GM23338 (cell line): ENCODE measurements around the gene DNMT1. TPM values are rescaled to one million over a fixed set of nuclear protein-coding genes. Genes with fewer than 3 reads are reported as not detected.

ENCODE experiments used
- ATAC-seq: fragments of 200-7000 bp; cut with Tn5 transposase; 3 replicates; pipeline ENCODE4 v1.9.1; 2020
- DNase-seq: peaks from one replicate; pipeline ENCODE4 v3.0.0-alpha.2; 2015; ENCODE audit warnings: low spot score
- H2AFZ ChIP-seq: fragments of 200-600 bp; sonication (generic); 2 replicates; pipeline ENCODE4 v1.8.0; 2016; ENCODE audit warnings: antibody characterized with exemption, mild to moderate bottlenecking, moderate library complexity
- H3F3A ChIP-seq: fragments of 200-600 bp; sonication (generic); replicated peaks from 2 replicates; pipeline ENCODE4 v1.8.0; 2017; ENCODE audit warnings: antibody characterized with exemption, mixed run types, low read depth
- H3K27ac ChIP-seq: fragments of 200-600 bp; sonication (generic); 2 replicates; pipeline ENCODE4 v1.6.1; 2016; ENCODE audit warnings: low read depth
- H3K27me3 ChIP-seq: fragments of 200-600 bp; sonication (generic); 2 replicates; pipeline ENCODE4 v1.8.0; 2016; ENCODE audit warnings: mild to moderate bottlenecking, mixed run types, moderate library complexity; ENCODE audit not compliant: insufficient read depth
- H3K36me3 ChIP-seq: fragments of 200-600 bp; sonication (generic); 2 replicates; pipeline ENCODE4 v1.8.0; 2016; ENCODE audit warnings: mild to moderate bottlenecking; ENCODE audit not compliant: insufficient read depth
- H3K4me1 ChIP-seq: fragments of 200-600 bp; sonication (generic); 2 replicates; pipeline ENCODE4 v1.8.0; 2016; ENCODE audit warnings: mild to moderate bottlenecking, moderate library complexity; ENCODE audit not compliant: insufficient read depth
- H3K4me2 ChIP-seq: fragments of 200-600 bp; sonication (generic); 2 replicates; pipeline ENCODE4 v1.7.1; 2017; ENCODE audit warnings: mixed run types
- H3K4me3 ChIP-seq: fragments of 200-600 bp; sonication (generic); 2 replicates; pipeline ENCODE4 v1.6.1; 2016; ENCODE audit warnings: mixed run types
- H3K79me2 ChIP-seq: fragments of 200-600 bp; sonication (generic); replicated peaks from 2 replicates; pipeline ENCODE4 v1.8.0; 2017; ENCODE audit warnings: mild to moderate bottlenecking; ENCODE audit not compliant: insufficient read depth
- H3K9me2 ChIP-seq: fragments of 200-600 bp; sonication (generic); 2 replicates; pipeline ENCODE4 v1.8.0; 2017; ENCODE audit not compliant: insufficient read depth
- H4K20me1 ChIP-seq: fragments of 200-600 bp; sonication (generic); replicated peaks from 2 replicates; pipeline ENCODE4 v1.8.0; 2017; ENCODE audit warnings: mild to moderate bottlenecking; ENCODE audit not compliant: insufficient read depth
- H3K27ac Mint-ChIP-seq: 2 replicates; pipeline ENCODE4 v1.8.0; 2020; ENCODE audit warnings: inconsistent platforms, mild to moderate bottlenecking, moderate library complexity, mixed read lengths
- H3K27me3 Mint-ChIP-seq: 3 replicates; pipeline ENCODE4 v1.8.0; 2022; ENCODE audit warnings: low read depth, mild to moderate bottlenecking, moderate library complexity, mixed read lengths, inconsistent platforms; ENCODE audit not compliant: insufficient read depth, poor library complexity
- H3K36me3 Mint-ChIP-seq: 3 replicates; pipeline ENCODE4 v1.8.0; 2021; ENCODE audit warnings: low read depth, mild to moderate bottlenecking, inconsistent platforms, moderate library complexity, mixed read lengths
- H3K4me1 Mint-ChIP-seq: 3 replicates; pipeline ENCODE4 v1.8.0; 2020; ENCODE audit warnings: mild to moderate bottlenecking, inconsistent platforms, mixed read lengths
- H3K4me3 Mint-ChIP-seq: 3 replicates; pipeline ENCODE4 v1.8.0; 2021; ENCODE audit warnings: moderate library complexity, mild to moderate bottlenecking, inconsistent platforms, mixed read lengths
- H3K9me3 Mint-ChIP-seq: 3 replicates; pipeline ENCODE4 v1.8.0; 2020; ENCODE audit warnings: moderate library complexity, mild to moderate bottlenecking, inconsistent platforms, mixed read lengths
- CREB1 ChIP-seq: fragments of 250-450 bp; sonication (Bioruptor Pico); IDR thresholded peaks from 2 replicates; pipeline ENCODE4 v1.5.0; 2020; ENCODE audit warnings: low read depth, mild to moderate bottlenecking, moderate library complexity
- CTCF ChIP-seq, 2 experiments: fragments of 200-600 bp in 1 of 2; sonication (generic) in 1 of 2; conservative IDR thresholded peaks; 2 replicates each; pipeline versions ENCODE4 v1.5.1 to v1.6.1; 2016 to 2017; ENCODE audit warnings: antibody characterized with exemption in 2 of 2, low read depth in 2 of 2, mild to moderate bottlenecking in 2 of 2, moderate library complexity in 1 of 2
- EZH2phosphoT487 ChIP-seq: fragments of 200-600 bp; sonication (generic); IDR thresholded peaks from one replicate; pipeline ENCODE4 v1.8.1; 2018; ENCODE audit warnings: antibody characterized with exemption; ENCODE audit not compliant: unreplicated experiment
- NANOG ChIP-seq: IDR thresholded peaks from 2 replicates; pipeline ENCODE4 v1.6.1; 2016; ENCODE audit warnings: antibody characterized with exemption, borderline replicate concordance
- POLR2AphosphoS5 ChIP-seq: IDR thresholded peaks from 2 replicates; pipeline ENCODE4 v1.6.1; 2016; ENCODE audit warnings: antibody characterized with exemption, low read depth
- ZNF462 ChIP-seq: fragments of 250-450 bp; sonication (Bioruptor Pico); IDR thresholded peaks from 2 replicates; pipeline ENCODE4 v1.5.0; 2020; ENCODE audit warnings: mild to moderate bottlenecking, moderate library complexity
- polyA plus RNA-seq: library from polyadenylated mRNA; unstranded; fragments of >200 nt; fragmentation: Nextera tagmentation; extraction: Ambion mirVana; gene quantifications from 2 replicates; pipeline ENCODE4 v1.2.1, GENCODE V29; 2016
- total RNA-seq: library from RNA; depleted of rRNA; stranded (reverse); fragments of >200 nt; shearing (Covaris generic); gene quantifications from 2 replicates; pipeline ENCODE4 v1.2.3, GENCODE V29; 2014

The DNMT1 gene
- total and polyA plus RNA-seq, 2 experiments from 2014 or later, result 238 to 589 TPM

GRCh38 chr19:10091895-10092641, 102.7 kb downstream of the DNMT1 start (continued):
- TF ChIP-seq ZNF462 (CRISPR knock-in tag) (no peak), CTCF (conservative IDR thresholded peaks at IDR 0.05; ENCODE audit: low read depth in 2 of 2) (no peak)

GRCh38 chr19:10091370-10091687, 103.4 kb downstream of the DNMT1 start:
- H3K36me3 Mint-ChIP-seq, result peaks cover 15% of the 10 kb centered on the region
- no peak for ATAC-seq
- H3K4me3 ChIP-seq, result no peak overlapping the region
- no peak overlapping the region for H3K4me2 ChIP-seq
- no peaks in the 10 kb centered on the region for H3K36me3 ChIP-seq
- H3K27me3 ChIP-seq, result peaks cover 18% of the 10 kb centered on the region
- H3K9me2 ChIP-seq, result no peaks in the 10 kb centered on the region
- H4K20me1 ChIP-seq, result peaks cover 8% of the 10 kb centered on the region; the same call in 1 of the 2 replicates
- no peaks in the 10 kb centered on the region; the same call in 2 of the 3 replicates for H3K9me3 Mint-ChIP-seq
- no peak overlapping the region for H2AFZ ChIP-seq
- no peak overlapping the region for H3K27ac Mint-ChIP-seq
- no peaks in the 10 kb centered on the region; the same call in 1 of the 2 replicates for H3K4me1 ChIP-seq
- no peaks in the 10 kb centered on the region; the same call in 2 of the 3 replicates for H3K4me1 Mint-ChIP-seq
- no peak overlapping the region for H3K27ac ChIP-seq
- no peaks in the 10 kb centered on the region for H3K79me2 ChIP-seq
- no peak overlapping the region for H3K4me3 Mint-ChIP-seq
- DNase-seq, result no peak
- peaks cover 5% of the 10 kb centered on the region for H3F3A ChIP-seq
- H3K27me3 Mint-ChIP-seq, result peaks cover 24% of the 10 kb centered on the region
- no peak for TF ChIP-seq CREB1
- no peak for TF ChIP-seq NANOG
- no peak for TF ChIP-seq ZNF462 (CRISPR knock-in tag)
- no peak for TF ChIP-seq EZH2phosphoT487
- TF ChIP-seq POLR2AphosphoS5, result no peak
